IPS-18a (cell line): ENCODE measurements around the gene SLX4IP.

ENCODE experiments used
- H3K27ac ChIP-seq: one replicate; pipeline ENCODE4 v1.5.1; 2013; ENCODE audit warnings: low read length
- H3K27me3 ChIP-seq: one replicate; pipeline ENCODE4 v1.6.1; 2013; ENCODE audit warnings: mild to moderate bottlenecking, low read length; ENCODE audit not compliant: control insufficient read depth, insufficient read depth
- H3K36me3 ChIP-seq: one replicate; pipeline ENCODE4 v1.6.1; 2013; ENCODE audit warnings: low read depth, low read length; ENCODE audit not compliant: control insufficient read depth
- H3K4me1 ChIP-seq: one replicate; pipeline ENCODE4 v1.6.1; 2013; ENCODE audit warnings: low read depth, low read length; ENCODE audit not compliant: control insufficient read depth
- H3K4me3 ChIP-seq: one replicate; pipeline ENCODE4 v1.5.1; 2013; ENCODE audit warnings: low read length
- H3K9ac ChIP-seq: one replicate; pipeline ENCODE4 v1.6.1; 2013; ENCODE audit warnings: mild to moderate bottlenecking, low read length, moderate library complexity
- H3K9me3 ChIP-seq: one replicate; pipeline ENCODE4 v1.6.1; 2013; ENCODE audit warnings: low read depth, low read length; ENCODE audit not compliant: control insufficient read depth

The SLX4IP gene

DNA sequence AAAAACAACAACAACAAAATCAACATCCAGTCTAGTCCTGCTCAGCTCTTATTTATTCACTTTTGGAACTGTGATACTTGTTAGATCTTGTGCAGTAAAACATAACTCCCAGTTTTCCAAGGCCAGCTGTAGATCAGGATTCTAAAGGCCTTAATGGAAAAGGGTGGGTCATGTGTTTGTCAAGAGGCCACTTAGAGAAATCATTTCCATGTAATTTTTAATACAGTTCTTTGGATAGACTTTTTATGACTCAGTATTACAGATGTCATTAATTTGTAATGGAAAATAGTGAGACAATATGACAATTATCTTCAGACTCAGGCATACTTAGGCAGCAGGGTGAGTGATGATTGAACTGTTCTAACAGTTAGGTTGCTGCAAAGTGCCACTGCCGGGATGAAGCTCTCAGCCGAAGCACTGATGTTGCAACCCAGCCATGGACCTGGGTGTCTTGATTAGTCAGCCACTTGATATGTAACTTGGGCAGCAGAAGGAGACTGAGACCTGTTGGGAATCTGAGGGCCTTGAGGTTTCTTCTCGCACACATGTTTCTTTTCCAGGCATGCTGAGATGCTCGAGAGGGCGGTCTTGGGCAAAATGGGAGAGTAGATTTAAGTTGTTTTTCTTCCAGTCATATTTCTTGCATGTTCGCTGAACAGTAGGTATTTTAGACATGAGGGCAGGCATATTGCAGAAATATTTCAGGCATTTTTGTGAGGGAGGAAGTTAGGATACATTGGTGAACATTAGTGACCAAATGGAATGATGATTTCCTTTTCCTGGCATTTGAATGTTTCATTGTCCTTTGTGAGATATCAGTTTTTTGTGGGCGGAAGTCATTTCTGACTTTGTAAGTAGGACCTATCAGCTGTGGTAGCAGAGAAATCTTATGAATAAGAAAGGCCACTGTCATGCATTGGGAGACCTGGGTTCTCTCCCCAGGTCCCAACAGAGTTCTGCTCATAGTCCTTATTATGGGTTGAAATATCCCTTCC, 52.3 kb downstream of the SLX4IP start:
- Histone ChIP-seq H3K36me3 (no peaks in the 10 kb centered on the region), H3K27ac (no peak overlapping the region), H3K9me3 (no peaks in the 10 kb centered on the region), H3K4me1 (peaks cover 31% of the 10 kb centered on the region), H3K4me3 (no peak overlapping the region), H3K9ac (no peak overlapping the region), H3K27me3 (no peaks in the 10 kb centered on the region)

DNA sequence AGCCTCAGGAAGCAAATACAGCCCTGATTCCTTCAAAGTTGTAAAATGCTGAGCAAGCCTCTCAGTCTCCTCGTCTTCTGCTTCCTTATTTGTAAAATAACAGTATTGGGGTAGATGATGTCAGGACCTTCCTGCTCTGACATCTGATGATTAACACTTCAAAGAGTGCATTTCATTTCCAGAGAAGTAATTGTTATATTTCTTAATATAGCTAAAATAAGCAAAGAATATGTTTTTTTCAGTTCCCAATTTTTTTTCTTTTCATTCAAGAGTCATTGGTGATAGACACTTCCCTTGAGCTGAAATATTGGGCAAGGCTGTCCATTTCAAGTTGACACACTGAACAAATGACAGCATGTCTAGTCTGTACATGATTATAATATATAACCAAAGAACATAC, 53.4 kb downstream of the SLX4IP start:
- H3K27me3 ChIP-seq: no peaks in the 10 kb centered on the region
- H3K9me3 ChIP-seq: no peaks in the 10 kb centered on the region
- no peaks in the 10 kb centered on the region for H3K36me3 ChIP-seq
- H3K27ac ChIP-seq: no peak overlapping the region
- no peak overlapping the region for H3K9ac ChIP-seq
- H3K4me1 ChIP-seq: peaks cover 31% of the 10 kb centered on the region
- no peak overlapping the region for H3K4me3 ChIP-seq

DNA sequence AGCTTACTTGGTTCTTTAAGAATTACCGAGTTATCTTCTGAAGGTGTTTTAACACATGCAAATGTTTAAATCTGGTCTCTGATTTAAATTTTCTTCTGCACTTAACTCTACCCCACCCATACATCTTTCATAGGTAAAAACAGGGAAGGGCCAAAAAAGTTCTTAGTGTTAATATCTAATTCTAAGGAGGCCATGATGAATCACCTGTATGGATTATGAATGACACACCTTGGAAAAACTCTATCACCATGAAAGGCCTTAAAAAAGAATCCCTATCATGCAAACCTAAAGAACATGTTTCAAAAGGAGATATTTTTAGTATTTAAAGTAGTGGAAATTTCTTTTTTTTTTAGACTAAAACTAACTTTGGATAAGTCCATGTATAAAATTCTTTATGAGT, 54.7 kb downstream of the SLX4IP start:
- Histone ChIP-seq H3K27ac (no peak overlapping the region), H3K27me3 (no peaks in the 10 kb centered on the region), H3K36me3 (no peaks in the 10 kb centered on the region), H3K9me3 (no peaks in the 10 kb centered on the region), H3K4me3 (no peak overlapping the region), H3K4me1 (peaks cover 31% of the 10 kb centered on the region), H3K9ac (no peak overlapping the region)

DNA sequence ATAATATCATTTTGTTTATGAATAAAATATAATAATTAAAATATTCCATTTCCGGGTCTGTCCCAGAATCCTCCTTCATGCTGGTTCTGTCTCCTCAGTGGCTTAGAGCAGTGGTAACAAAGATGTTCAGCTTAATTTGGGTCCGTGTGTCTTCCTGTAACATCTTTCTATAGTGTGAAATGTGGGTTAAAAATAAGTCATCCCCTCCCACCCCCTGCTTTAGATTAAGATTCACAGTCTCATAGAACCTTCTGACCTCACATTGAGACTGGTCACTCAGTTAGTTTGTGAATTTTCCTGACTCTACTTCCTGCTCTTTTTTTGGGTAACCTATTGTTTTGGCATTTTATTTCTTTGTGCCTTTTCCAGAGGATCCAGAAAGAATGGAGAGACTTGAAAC, 55.2 kb downstream of the SLX4IP start:
- Histone ChIP-seq H3K9ac (peak overlapping the region; percentile 38), H3K36me3 (no peaks in the 10 kb centered on the region), H3K4me3 (peak overlapping the region; percentile 11), H3K27ac (peak overlapping the region; percentile 40), H3K27me3 (no peaks in the 10 kb centered on the region), H3K9me3 (no peaks in the 10 kb centered on the region), H3K4me1 (peaks cover 31% of the 10 kb centered on the region)

DNA sequence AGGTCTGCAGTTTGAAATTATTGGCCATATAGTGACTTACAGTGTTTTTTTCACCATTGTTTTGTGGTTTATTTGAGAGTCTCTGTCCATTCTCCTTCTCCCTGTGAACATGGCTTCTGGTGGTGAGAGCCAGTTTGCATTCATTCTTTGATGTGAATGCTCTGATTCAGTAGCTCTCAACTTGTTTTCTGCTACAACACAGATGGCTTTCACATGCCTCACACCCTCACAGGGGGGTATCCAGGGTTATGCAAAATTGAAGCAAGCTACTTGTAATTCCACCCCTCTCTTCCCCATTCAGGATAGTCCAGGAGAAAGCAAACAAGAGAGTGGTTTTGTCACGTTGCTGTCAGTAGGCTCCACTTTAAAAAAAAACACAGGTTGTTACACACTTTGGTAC, 55.6 kb downstream of the SLX4IP start:
- no peaks in the 10 kb centered on the region for H3K27me3 ChIP-seq
- peak overlapping the region; percentile 40 for H3K27ac ChIP-seq
- H3K4me3 ChIP-seq: peak overlapping the region; percentile 11
- no peaks in the 10 kb centered on the region for H3K9me3 ChIP-seq
- H3K9ac ChIP-seq: peak overlapping the region; percentile 38
- no peaks in the 10 kb centered on the region for H3K36me3 ChIP-seq
- peaks cover 31% of the 10 kb centered on the region for H3K4me1 ChIP-seq

DNA sequence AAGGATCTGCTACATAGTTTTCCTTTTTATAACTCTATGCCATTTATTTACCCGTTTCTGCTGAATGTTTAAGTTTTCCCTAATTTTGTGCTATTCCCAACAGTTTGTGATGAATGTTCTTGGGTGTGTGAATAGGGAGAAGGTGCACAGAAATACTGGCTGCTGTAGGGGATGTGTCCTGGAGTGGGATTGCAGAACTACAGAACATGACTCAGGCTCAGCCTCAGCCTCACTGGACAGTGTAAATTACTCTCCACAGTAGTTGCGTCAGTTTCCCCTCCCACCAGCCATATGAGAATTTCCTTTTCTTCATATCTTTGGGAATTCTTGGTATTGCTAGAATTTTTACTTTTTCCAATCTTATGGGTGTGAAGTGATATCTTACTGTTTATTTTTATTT, 57.0 kb downstream of the SLX4IP start:
- Histone ChIP-seq H3K4me1 (peaks cover 31% of the 10 kb centered on the region), H3K27ac (no peak overlapping the region), H3K27me3 (no peaks in the 10 kb centered on the region)

DNA sequence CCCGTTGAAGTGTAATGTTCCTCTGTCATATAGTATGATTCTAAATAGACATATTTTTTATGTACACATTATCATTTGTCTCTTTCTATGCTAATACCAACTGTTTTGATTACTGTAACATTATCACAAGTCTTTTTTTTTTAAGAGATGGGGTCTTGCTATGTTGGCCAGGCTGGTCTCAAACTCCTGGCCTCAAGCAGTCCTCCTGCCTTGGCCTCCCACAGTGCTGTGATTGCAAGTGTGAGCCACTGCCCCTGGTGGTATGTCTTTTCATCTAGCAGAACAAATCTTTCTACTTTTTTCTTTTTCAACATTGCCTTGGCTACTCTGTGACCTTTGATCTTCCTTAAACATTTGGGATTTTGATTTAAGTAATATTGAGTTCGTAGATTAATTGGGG, 57.7 kb downstream of the SLX4IP start:
- Histone ChIP-seq H3K9me3 (no peaks in the 10 kb centered on the region), H3K36me3 (no peaks in the 10 kb centered on the region), H3K27ac (no peak overlapping the region), H3K9ac (no peak overlapping the region), H3K27me3 (no peaks in the 10 kb centered on the region), H3K4me1 (peaks cover 30% of the 10 kb centered on the region), H3K4me3 (no peak overlapping the region)

More for the DNA sequence above, 57.0 kb downstream of the SLX4IP start:
- no peak overlapping the region for H3K4me3 ChIP-seq
- H3K9ac ChIP-seq: no peak overlapping the region
- H3K9me3 ChIP-seq: no peaks in the 10 kb centered on the region
- no peaks in the 10 kb centered on the region for H3K36me3 ChIP-seq

DNA sequence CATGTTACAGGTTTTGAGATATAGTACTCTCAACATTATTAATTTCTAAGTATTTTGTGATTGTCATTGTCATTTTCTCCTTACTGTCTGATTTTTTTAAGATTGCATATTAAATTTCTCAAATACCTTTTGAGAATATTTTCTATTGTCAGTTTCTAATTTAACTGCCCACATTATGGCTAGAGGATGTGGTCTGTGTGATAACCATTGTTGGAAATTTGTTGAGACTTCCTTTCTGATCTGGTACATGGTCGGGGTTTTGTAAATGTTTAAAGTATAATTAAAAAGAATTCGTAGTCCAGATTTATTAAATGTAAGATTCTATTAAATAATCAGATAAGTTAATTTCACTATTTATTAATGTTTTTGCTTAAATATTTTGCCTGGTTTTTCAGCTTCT, 60.1 kb downstream of the SLX4IP start:
- H3K4me1 ChIP-seq: peaks cover 19% of the 10 kb centered on the region
- H3K4me3 ChIP-seq: no peak overlapping the region

DNA sequence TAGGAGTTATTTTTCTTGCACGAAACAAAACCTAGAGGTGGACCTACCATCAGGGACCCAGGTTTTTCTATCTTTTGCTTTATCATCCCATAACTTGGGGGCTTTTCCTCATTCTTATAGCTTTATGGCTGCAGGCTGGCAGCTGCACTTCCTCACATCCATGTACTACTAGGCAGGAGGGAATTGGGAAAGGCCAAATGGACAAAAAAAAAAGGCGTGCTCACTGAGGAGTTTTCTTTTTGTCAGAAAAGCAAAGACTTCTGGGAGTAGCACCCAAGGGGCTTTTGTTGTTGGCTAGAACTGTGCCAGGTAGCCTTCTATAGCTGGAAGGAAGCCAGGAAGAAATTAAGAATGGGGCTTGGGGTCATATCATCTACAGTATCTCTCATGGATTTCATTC, 61.4 kb downstream of the SLX4IP start:
- no peak overlapping the region for H3K27ac ChIP-seq
- no peaks in the 10 kb centered on the region for H3K36me3 ChIP-seq
- peaks cover 15% of the 10 kb centered on the region for H3K4me1 ChIP-seq
- H3K9me3 ChIP-seq: no peaks in the 10 kb centered on the region
- H3K27me3 ChIP-seq: no peaks in the 10 kb centered on the region
- no peak overlapping the region for H3K4me3 ChIP-seq
- no peak overlapping the region for H3K9ac ChIP-seq

More for the DNA sequence above, 60.1 kb downstream of the SLX4IP start:
- Histone ChIP-seq H3K27ac (no peak overlapping the region), H3K9me3 (no peaks in the 10 kb centered on the region), H3K36me3 (no peaks in the 10 kb centered on the region), H3K9ac (no peak overlapping the region), H3K27me3 (no peaks in the 10 kb centered on the region)

DNA sequence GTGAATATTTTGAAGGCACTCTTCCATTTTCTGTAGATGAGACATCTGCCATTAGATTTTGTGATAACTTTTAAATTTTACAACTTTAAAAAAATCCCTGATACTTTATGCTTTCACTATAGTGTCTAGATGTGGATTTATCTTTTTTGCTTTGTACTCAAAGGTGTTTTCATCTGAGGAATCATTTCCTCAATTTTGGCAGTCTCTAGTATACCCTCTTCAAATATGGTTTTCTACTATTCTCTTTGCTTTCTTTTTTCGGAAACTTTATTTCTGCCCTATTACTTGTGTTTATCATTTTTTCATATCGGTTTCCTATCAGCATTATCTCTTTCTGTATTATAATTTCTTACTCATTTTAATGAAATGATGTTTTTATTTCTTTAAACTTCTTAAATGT, 62.2 kb downstream of the SLX4IP start:
- peaks cover 20% of the 10 kb centered on the region for H3K4me1 ChIP-seq
- H3K4me3 ChIP-seq: no peak overlapping the region
- no peak overlapping the region for H3K27ac ChIP-seq
- no peak overlapping the region for H3K9ac ChIP-seq
- H3K9me3 ChIP-seq: no peaks in the 10 kb centered on the region
- H3K36me3 ChIP-seq: no peaks in the 10 kb centered on the region
- H3K27me3 ChIP-seq: no peaks in the 10 kb centered on the region

DNA sequence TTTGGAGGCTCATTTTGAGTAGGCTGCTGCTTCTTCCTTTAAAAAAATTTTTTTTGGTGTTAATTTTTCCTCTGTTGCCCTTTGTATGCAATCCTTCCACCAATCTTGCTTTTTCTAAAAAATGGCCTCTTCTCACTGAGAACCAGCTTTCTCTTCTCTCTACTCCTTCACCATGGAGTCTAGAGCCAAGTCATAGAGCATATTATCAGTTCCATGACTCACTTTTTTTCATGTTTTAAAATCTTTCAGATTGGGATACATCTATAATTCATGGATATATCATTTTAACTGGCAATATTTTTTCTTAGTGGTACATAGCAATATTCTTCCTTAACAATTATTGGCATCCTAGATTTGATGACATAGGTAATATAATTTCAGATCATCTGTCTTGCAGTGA, 62.7 kb downstream of the SLX4IP start:
- H3K9me3 ChIP-seq: no peaks in the 10 kb centered on the region
- no peak overlapping the region for H3K27ac ChIP-seq
- peaks cover 20% of the 10 kb centered on the region for H3K4me1 ChIP-seq
- H3K4me3 ChIP-seq: no peak overlapping the region
- no peaks in the 10 kb centered on the region for H3K27me3 ChIP-seq
- H3K36me3 ChIP-seq: no peaks in the 10 kb centered on the region
- no peak overlapping the region for H3K9ac ChIP-seq

DNA sequence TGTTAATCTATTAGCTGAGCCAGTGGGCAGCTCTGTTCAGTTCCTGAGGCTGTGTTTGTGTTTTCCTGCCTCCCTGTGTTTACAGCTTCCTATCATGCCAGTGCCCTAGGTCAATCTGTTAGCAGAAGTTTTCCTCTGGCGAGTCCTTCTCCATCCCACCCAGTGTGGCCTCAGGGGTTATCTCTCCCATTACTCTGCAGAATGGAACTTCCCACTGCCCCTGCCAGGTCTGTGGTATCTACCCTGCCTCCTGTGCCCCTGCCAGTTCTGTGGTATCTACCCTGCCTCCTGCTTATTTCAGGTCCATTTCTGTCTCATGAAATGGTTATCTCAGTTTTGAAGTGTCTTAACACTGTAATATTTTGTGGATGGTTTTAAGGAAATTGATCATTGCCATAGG, 63.1 kb downstream of the SLX4IP start:
- H3K27me3 ChIP-seq: no peaks in the 10 kb centered on the region
- peaks cover 20% of the 10 kb centered on the region for H3K4me1 ChIP-seq
- no peak overlapping the region for H3K9ac ChIP-seq
- no peak overlapping the region for H3K4me3 ChIP-seq
- H3K9me3 ChIP-seq: no peaks in the 10 kb centered on the region
- H3K36me3 ChIP-seq: no peaks in the 10 kb centered on the region
- H3K27ac ChIP-seq: no peak overlapping the region
